HepG2 (cell line): ENCODE results near the gene YWHAB. TPM values are rescaled to one million over a fixed set of nuclear protein-coding genes. Genes with fewer than 3 reads are reported as not detected.
A peak's percentile ranks its signal among the peaks of the same experiment; 100 is the strongest.

Experiments
- ATAC-seq: fragments of 200-7000 bp; cut with Tn5 transposase; 3 replicates; pipeline ENCODE4 v1.9.1; 2020; ENCODE audit warnings: mild to moderate bottlenecking, moderate library complexity
- BruUV-seq: library from RNA; stranded (reverse); fragments of 400-500 nt; replicated peaks from 2 replicates; lab custom pipeline; 2021; lab: Mats Ljungman, UMichigan
- CTCF ChIA-PET: fragments of 300-600 bp; formaldehyde crosslinking; extraction: SDS; loops from one replicate; lab custom pipeline; 2021; ENCODE audit warnings: low total read pairs, inconsistent platforms, low intra/inter-chr PET ratio; lab: Yijun Ruan, JAX
- POLR2A ChIA-PET: fragments of 350-600 bp; sonication (Branson Sonifier 250); formaldehyde crosslinking; loops from one replicate; lab custom pipeline; 2020; ENCODE audit warnings: antibody characterized with exemption, inconsistent platforms; lab: Yijun Ruan, JAX
- DNase-seq: peaks from one replicate; pipeline ENCODE4 v3.0.0-alpha.2; 2015; ENCODE audit warnings: low spot score
- FAIRE-seq: peaks from 3 replicates; lab custom pipeline; 2011; peaks lifted over from hg19 to GRCh38; lab: Jason Lieb, UNC
- H2AFZ ChIP-seq: one replicate; pipeline ENCODE4 v1.6.1; 2011; ENCODE audit warnings: low read length, inconsistent platforms
- H3K27ac ChIP-seq: fragments of 300-600 bp; 3 replicates; pipeline ENCODE4 v1.8.0; 2011; ENCODE audit warnings: mixed run types, mild to moderate bottlenecking, mixed read lengths, low read length, inconsistent platforms; ENCODE audit not compliant: insufficient read depth; ENCODE audit errors: extremely low read length
- H3K27me3 ChIP-seq, 2 experiments: fragments of 200-600 bp in 1 of 2; 2 replicates in 1 of 2; 3 replicates in 1 of 2; pipeline versions ENCODE4 v1.6.0 to v1.8.0; 2011; ENCODE audit warnings: low read length in 2 of 2, mild to moderate bottlenecking in 2 of 2, moderate library complexity in 2 of 2, inconsistent platforms in 1 of 2; ENCODE audit not compliant: insufficient read depth in 2 of 2, control insufficient read depth in 1 of 2
- H3K36me3 ChIP-seq, 2 experiments: fragments of 200-600 bp in 1 of 2; replicated peaks in 1 of 2; 2 replicates in 1 of 2; 3 replicates in 1 of 2; pipeline versions ENCODE4 v1.5.1 to v1.8.0; 2011; ENCODE audit warnings: low read length in 2 of 2, inconsistent platforms in 1 of 2; ENCODE audit not compliant: insufficient read depth in 2 of 2, control insufficient read depth in 1 of 2
- H3K4me1 ChIP-seq: 2 replicates; pipeline ENCODE4 v1.5.1; 2012; ENCODE audit warnings: low read length, inconsistent platforms; ENCODE audit not compliant: insufficient read depth
- H3K4me2 ChIP-seq: 2 replicates; pipeline ENCODE4 v1.6.0; 2011; ENCODE audit warnings: low read depth, low read length, inconsistent platforms
- H3K4me3 ChIP-seq, 3 experiments: fragments of 200-600 bp in 1 of 3; sonication (generic), shearing (Covaris generic) in 1 of 3; replicated peaks in 1 of 3; 2 replicates each; pipeline ENCODE4 v1.5.1; 2011 to 2016; ENCODE audit warnings: low read length in 3 of 3, inconsistent platforms in 2 of 3, low read depth in 2 of 3, mild to moderate bottlenecking in 2 of 3, control low read depth in 1 of 3, mixed read lengths in 1 of 3; ENCODE audit not compliant: insufficient read depth in 1 of 3
- H3K79me2 ChIP-seq: one replicate; pipeline ENCODE4 v1.6.1; 2011; ENCODE audit warnings: low read length, inconsistent platforms; ENCODE audit not compliant: insufficient read depth
- H3K9ac ChIP-seq: 2 replicates; pipeline ENCODE4 v1.6.0; 2011; ENCODE audit warnings: mild to moderate bottlenecking, low read depth, low read length, inconsistent platforms; ENCODE audit not compliant: insufficient read depth
- H3K9me3 ChIP-seq: 2 replicates; pipeline ENCODE4 v1.5.1; 2012; ENCODE audit warnings: mild to moderate bottlenecking, low read length
- H4K20me1 ChIP-seq: 2 replicates; pipeline ENCODE4 v1.6.0; 2011; ENCODE audit warnings: inconsistent platforms, mild to moderate bottlenecking, low read length, moderate library complexity; ENCODE audit not compliant: insufficient read depth
- AGO1 ChIP-seq: fragments of 200-400 bp; formaldehyde crosslinking; IDR thresholded peaks from 2 replicates; pipeline ENCODE4 v1.6.1; 2017; ENCODE audit warnings: mild to moderate bottlenecking, low read depth, low read length, moderate library complexity; ENCODE audit not compliant: poor library complexity, severe bottlenecking
- AGO2 ChIP-seq: fragments of 200-400 bp; formaldehyde crosslinking; optimal IDR thresholded peaks from 2 replicates; pipeline ENCODE3; 2017; ENCODE audit warnings: mild to moderate bottlenecking, low read depth, low read length, moderate library complexity
- CEBPB ChIP-seq: IDR thresholded peaks from 2 replicates; pipeline ENCODE4 v1.6.1; 2011; ENCODE audit warnings: low read depth, low read length, improper control_type of control experiment, borderline replicate concordance
- MTA1 ChIP-seq: sonication (generic); formaldehyde crosslinking; IDR thresholded peaks from 2 replicates; pipeline ENCODE4 v1.4.0; 2020; ENCODE audit warnings: missing genetic modification reagents, mild to moderate bottlenecking, borderline replicate concordance
- ZFX ChIP-seq: sonication (generic); formaldehyde crosslinking; IDR thresholded peaks from 2 replicates; pipeline ENCODE4 v1.4.0; 2020; ENCODE audit warnings: mild to moderate bottlenecking, low read depth, missing genetic modification reagents, moderate library complexity
- WGBS: methylation state at CpG from one replicate; pipeline ENCODE4 v1.1.6; 2017; ENCODE audit warnings: low lambda C conversion rate; 5-methylcytosine and 5-hydroxymethylcytosine counted together
- in situ Hi-C: cut with HindIII; loops from 2 replicates; pipeline ENCODE4 v1.10.0; 2017; ENCODE audit warnings: low pct_unique_long_range_greater_than_20kb; ENCODE audit not compliant: extremely low pct_ligation_motif_present
- intact Hi-C: fragments of 100-400 bp; cut with micrococcal nuclease; formaldehyde crosslinking; loops from one replicate; pipeline ENCODE4 v1.10.0; 2022; ENCODE audit not compliant: unreplicated experiment
- polyA plus RNA-seq, 8 experiments: library from polyadenylated mRNA; depleted of rRNA in 3 of 8; stranded (reverse) in 7 of 8; unstranded in 1 of 8; fragments of >200 nt; fragmentation: Illumina TruSeq in 4 of 8; extraction: Trizol in 4 of 8; gene quantifications; 2 replicates each; pipeline versions ENCODE4 v1.2.1 to v1.2.3, GENCODE V29; 2011 to 2016; ENCODE audit warnings: low read depth in 4 of 8, missing spikeins in 1 of 8, mixed read lengths in 1 of 8; ENCODE audit not compliant: insufficient read depth in 1 of 8
- total RNA-seq, 5 experiments: library from RNA; depleted of rRNA; stranded (reverse); fragments of >200 nt; fragmentation: Illumina TruSeq; extraction: Trizol; gene quantifications; 2 replicates each; pipeline ENCODE4 v1.2.3, GENCODE V29; 2016; ENCODE audit warnings: low read depth in 1 of 5
- TF ChIP-seq, protein P1 (sequence below): sonication (generic); formaldehyde crosslinking; IDR thresholded peaks from 2 replicates; pipeline ENCODE4 v1.8.1; 2022; ENCODE audit warnings: low read depth, mild to moderate bottlenecking, missing genetic modification reagents

Gene YWHAB
- total and polyA plus RNA-seq, 2 of the 13 experiments (the other 11 are each of a cell fraction or from before 2014, with no cell fraction given): 77.2 to 121 TPM

DNA sequence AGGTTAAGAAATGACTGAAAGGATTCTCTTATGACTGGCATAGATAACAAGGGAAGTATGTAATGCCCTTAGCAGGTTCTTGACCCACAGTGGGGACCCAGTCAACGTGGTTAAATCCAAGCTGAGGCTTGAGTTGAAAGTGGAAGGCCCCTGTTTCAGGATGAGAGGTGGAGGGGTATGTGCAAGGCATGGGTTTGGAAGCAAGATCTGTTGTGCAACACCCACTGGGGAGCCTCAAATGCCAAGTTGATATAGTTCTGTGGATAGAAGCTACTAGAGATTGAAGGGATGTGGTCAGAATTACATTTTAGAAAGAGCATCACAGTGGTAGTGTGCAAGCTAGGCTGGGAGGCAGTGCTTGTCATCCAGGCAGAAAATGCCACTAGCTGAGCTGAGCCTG lies 29.4 kb downstream of the YWHAB start:
- in situ Hi-C loops: no loop called here

DNA sequence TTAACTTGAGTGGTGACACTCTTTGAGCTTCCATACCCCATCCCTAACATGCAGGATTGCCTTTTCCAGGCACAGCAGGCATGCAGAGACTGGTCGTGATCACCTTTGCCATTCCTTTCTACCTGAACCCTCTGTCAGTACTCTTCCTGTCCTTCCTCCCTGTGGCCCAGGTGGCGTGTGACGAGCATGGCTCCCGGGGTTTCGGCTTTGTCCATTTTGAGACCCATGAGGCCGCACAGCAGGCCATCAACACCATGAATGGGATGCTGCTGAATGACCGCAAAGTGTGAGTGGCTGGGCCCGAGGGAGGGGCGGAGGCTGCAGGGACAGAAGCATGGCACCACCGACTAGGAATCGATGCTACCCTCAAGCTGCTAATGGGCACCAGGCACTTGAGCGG lies 31.1 kb downstream of the YWHAB start:
- intact Hi-C loops (no loop called here), in situ Hi-C loops (no loop called here)
- BruUV-seq: no TSS peak
- Histone ChIP-seq H3K27ac (no peak overlapping the region), H3K9me3 (no peaks in the 10 kb centered on the region), H3K9ac (no peak overlapping the region), H4K20me1 (peaks cover 3% of the 10 kb centered on the region; the same call in 1 of the 2 replicates), H2AFZ (no peak overlapping the region), H3K4me2 (no peak overlapping the region), H3K4me3 (no peak overlapping the region), H3K4me1 (peaks cover 8% of the 10 kb centered on the region), H3K27me3 (no peaks in the 10 kb centered on the region), H3K79me2 (peaks cover 4% of the 10 kb centered on the region), H3K36me3 (peaks cover 28 to 78% of the 10 kb centered on the region in 2 experiments)
- FAIRE-seq: no peak
- ChIA-PET CTCF (no interaction called here), POLR2A (interaction anchor here (0.7 kb wide), 1 partner anchor 9 kb away, joined by 4 read pairs; no protein-coding TSS in a partner anchor)
- TF ChIP-seq MTA1: peak; percentile 58; the same call in 1 of the 2 replicates
- TF ChIP-seq, protein P1, sequence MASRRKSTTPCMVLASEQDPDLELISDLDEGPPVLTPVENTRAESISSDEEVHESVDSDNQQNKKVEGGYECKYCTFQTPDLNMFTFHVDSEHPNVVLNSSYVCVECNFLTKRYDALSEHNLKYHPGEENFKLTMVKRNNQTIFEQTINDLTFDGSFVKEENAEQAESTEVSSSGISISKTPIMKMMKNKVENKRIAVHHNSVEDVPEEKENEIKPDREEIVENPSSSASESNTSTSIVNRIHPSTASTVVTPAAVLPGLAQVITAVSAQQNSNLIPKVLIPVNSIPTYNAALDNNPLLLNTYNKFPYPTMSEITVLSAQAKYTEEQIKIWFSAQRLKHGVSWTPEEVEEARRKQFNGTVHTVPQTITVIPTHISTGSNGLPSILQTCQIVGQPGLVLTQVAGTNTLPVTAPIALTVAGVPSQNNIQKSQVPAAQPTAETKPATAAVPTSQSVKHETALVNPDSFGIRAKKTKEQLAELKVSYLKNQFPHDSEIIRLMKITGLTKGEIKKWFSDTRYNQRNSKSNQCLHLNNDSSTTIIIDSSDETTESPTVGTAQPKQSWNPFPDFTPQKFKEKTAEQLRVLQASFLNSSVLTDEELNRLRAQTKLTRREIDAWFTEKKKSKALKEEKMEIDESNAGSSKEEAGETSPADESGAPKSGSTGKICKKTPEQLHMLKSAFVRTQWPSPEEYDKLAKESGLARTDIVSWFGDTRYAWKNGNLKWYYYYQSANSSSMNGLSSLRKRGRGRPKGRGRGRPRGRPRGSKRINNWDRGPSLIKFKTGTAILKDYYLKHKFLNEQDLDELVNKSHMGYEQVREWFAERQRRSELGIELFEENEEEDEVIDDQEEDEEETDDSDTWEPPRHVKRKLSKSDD: no peak
- TF ChIP-seq ZFX (CRISPR knock-in tag): 0 out of 2 replicates have a peak, but pooled peaks have one; percentile 11
- TF ChIP-seq AGO2: peak; percentile 32
- WGBS: 96% methylated on average over 12 of the region's 12 CpGs
- DNase-seq: no peak
- no peak for ATAC-seq

More for the DNA sequence above, 29.4 kb downstream of the YWHAB start:
- Histone ChIP-seq H2AFZ (no peak overlapping the region), H3K9me3 (no peaks in the 10 kb centered on the region), H3K4me2 (no peak overlapping the region), H4K20me1 (peaks cover 3% of the 10 kb centered on the region; the same call in 1 of the 2 replicates), H3K27me3 (no peaks in the 10 kb centered on the region; a peak in 1 of 5 replicates), H3K79me2 (peaks cover 8% of the 10 kb centered on the region), H3K36me3 (peaks cover 25 to 71% of the 10 kb centered on the region in 2 experiments), H3K4me3 (no peak overlapping the region), H3K27ac (no peak overlapping the region), H3K4me1 (peaks cover 9% of the 10 kb centered on the region), H3K9ac (no peak overlapping the region)
- FAIRE-seq (no peak), DNase-seq (no peak), ATAC-seq (no peak)
- TF ChIP-seq AGO1: no peak
- peak; percentile 72; the same call in 1 of the 2 replicates for TF ChIP-seq CEBPB
- 95% methylated on average over 1 of the region's 1 CpG for WGBS
- intact Hi-C loops: no loop called here
- BruUV-seq: no TSS peak
- POLR2A ChIA-PET: interaction anchor here (1.0 kb wide), 1 partner anchor 45 kb away, joined by 3 read pairs; the partner anchor contains the start of gene TOMM34
- CTCF ChIA-PET: no interaction called here
